IMR-90 (cell line): ENCODE results near the gene SAMD4B. TPM values are rescaled to one million over a fixed set of nuclear protein-coding genes. Genes with fewer than 3 reads are reported as not detected.

Experiments
- ATAC-seq: fragments of 200-7000 bp; cut with Tn5 transposase; 2 replicates; pipeline ENCODE4 v1.9.1; 2020; ENCODE audit warnings: low read depth, mild to moderate bottlenecking, moderate library complexity
- BruUV-seq: library from RNA; stranded (reverse); fragments of 400-500 nt; replicated peaks from 2 replicates; lab custom pipeline; 2021; lab: Mats Ljungman, UMichigan
- CTCF ChIA-PET: fragments of 300-600 bp; formaldehyde crosslinking; extraction: SDS; loops from one replicate; lab custom pipeline; 2021; ENCODE audit warnings: antibody characterized with exemption; lab: Yijun Ruan, JAX
- POLR2A ChIA-PET: fragments of 300-600 bp; sonication (Branson Sonifier 250); formaldehyde crosslinking; loops from one replicate; lab custom pipeline; 2022; ENCODE audit warnings: antibody characterized with exemption; ENCODE audit not compliant: unreplicated experiment; lab: Charles Lee
- DNase-seq: peaks from one replicate; pipeline ENCODE4 v3.0.0; 2013
- H2AFZ ChIP-seq: replicated peaks from 2 replicates; pipeline ENCODE3; 2013; ENCODE audit warnings: low read length, mild to moderate bottlenecking; ENCODE audit not compliant: poor library complexity
- H2AK5ac ChIP-seq: 2 replicates; pipeline ENCODE4 v1.6.1; 2013; ENCODE audit warnings: low read depth, low read length, inconsistent platforms
- H2AK9ac ChIP-seq: replicated peaks from 2 replicates; pipeline ENCODE3; 2013; ENCODE audit warnings: mild to moderate bottlenecking, low read depth, low read length, moderate library complexity; ENCODE audit not compliant: poor library complexity
- H2BK120ac ChIP-seq: 2 replicates; pipeline ENCODE4 v1.6.1; 2013; ENCODE audit warnings: low read depth, low read length, inconsistent platforms
- H2BK15ac ChIP-seq: 3 replicates; pipeline ENCODE4 v1.6.1; 2013; ENCODE audit warnings: low read depth, low read length, inconsistent platforms
- H2BK20ac ChIP-seq: 2 replicates; pipeline ENCODE4 v1.6.1; 2013; ENCODE audit warnings: low read depth, mild to moderate bottlenecking, inconsistent platforms, low read length, moderate library complexity
- H2BK5ac ChIP-seq: 2 replicates; pipeline ENCODE4 v1.6.1; 2013; ENCODE audit warnings: mild to moderate bottlenecking, low read depth, low read length, inconsistent platforms; ENCODE audit not compliant: poor library complexity, severe bottlenecking
- H3K14ac ChIP-seq: replicated peaks from 2 replicates; pipeline ENCODE4 v1.6.1; 2013; ENCODE audit warnings: low read depth, low read length, inconsistent platforms
- H3K18ac ChIP-seq: 2 replicates; pipeline ENCODE4 v1.6.1; 2013; ENCODE audit warnings: low read depth, low read length, control low read depth
- H3K23ac ChIP-seq: 2 replicates; pipeline ENCODE4 v1.6.1; 2013; ENCODE audit warnings: low read depth, low read length, inconsistent platforms
- H3K27ac ChIP-seq: 2 replicates; pipeline ENCODE4 v1.5.1; 2013; ENCODE audit warnings: mild to moderate bottlenecking, control low read depth, low read length; ENCODE audit not compliant: insufficient read depth
- H3K27me3 ChIP-seq: 2 replicates; pipeline ENCODE4 v1.6.1; 2013; ENCODE audit warnings: low read length; ENCODE audit not compliant: control insufficient read depth, insufficient read depth
- H3K36me3 ChIP-seq: 2 replicates; pipeline ENCODE4 v1.6.1; 2013; ENCODE audit warnings: low read length, mixed read lengths; ENCODE audit not compliant: control insufficient read depth, insufficient read depth
- H3K4ac ChIP-seq: 2 replicates; pipeline ENCODE4 v1.6.1; 2013; ENCODE audit warnings: low read depth, low read length, inconsistent platforms
- H3K4me1 ChIP-seq: 2 replicates; pipeline ENCODE4 v1.6.1; 2013; ENCODE audit warnings: low read length, mixed read lengths; ENCODE audit not compliant: control insufficient read depth, insufficient read depth
- H3K4me2 ChIP-seq: 2 replicates; pipeline ENCODE4 v1.6.1; 2013; ENCODE audit warnings: low read depth, mild to moderate bottlenecking, control low read depth, low read length, moderate library complexity
- H3K4me3 ChIP-seq: 2 replicates; pipeline ENCODE4 v1.5.1; 2013; ENCODE audit warnings: low read depth, mild to moderate bottlenecking, control low read depth, low read length, moderate library complexity; ENCODE audit not compliant: insufficient read depth
- H3K56ac ChIP-seq: 2 replicates; pipeline ENCODE4 v1.6.1; 2013; ENCODE audit warnings: low read length, inconsistent platforms; ENCODE audit not compliant: insufficient read depth; ENCODE audit errors: extremely low read depth
- H3K79me1 ChIP-seq, 2 experiments: 2 replicates each; pipeline ENCODE4 v1.6.1; 2013; ENCODE audit warnings: low read length in 2 of 2, inconsistent platforms in 1 of 2, low read depth in 1 of 2
- H3K9ac ChIP-seq: 2 replicates; pipeline ENCODE4 v1.6.1; 2013; ENCODE audit warnings: low read depth, low read length, control low read depth
- H3K9me1 ChIP-seq: 2 replicates; pipeline ENCODE4 v1.6.1; 2013; ENCODE audit warnings: low read length, inconsistent platforms; ENCODE audit not compliant: insufficient read depth
- H3K9me3 ChIP-seq: 2 replicates; pipeline ENCODE4 v1.6.1; 2013; ENCODE audit warnings: low read length; ENCODE audit not compliant: control insufficient read depth, insufficient read depth
- H4K20me1 ChIP-seq: 2 replicates; pipeline ENCODE4 v1.6.1; 2013; ENCODE audit warnings: low read length, inconsistent platforms; ENCODE audit not compliant: insufficient read depth
- H4K5ac ChIP-seq: 2 replicates; pipeline ENCODE4 v1.6.1; 2013; ENCODE audit warnings: mild to moderate bottlenecking, low read depth, low read length, control low read depth
- H4K8ac ChIP-seq, 2 experiments: 2 replicates each; pipeline ENCODE4 v1.6.1; 2013; ENCODE audit warnings: low read depth in 2 of 2, low read length in 2 of 2, control low read depth in 1 of 2, inconsistent platforms in 1 of 2
- H4K91ac ChIP-seq: 2 replicates; pipeline ENCODE4 v1.6.1; 2013; ENCODE audit warnings: low read depth, low read length, inconsistent platforms; ENCODE audit not compliant: insufficient read depth
- CTCF ChIP-seq: conservative IDR thresholded peaks from 2 replicates; pipeline ENCODE4 v1.5.1; 2012; ENCODE audit warnings: mild to moderate bottlenecking, low read depth, low read length, improper control_type of control experiment
- FOS ChIP-seq: fragments of 150-350 bp; IDR thresholded peaks from 2 replicates; pipeline ENCODE4 v1.6.1; 2016; ENCODE audit warnings: low read depth, low read length
- MAFK ChIP-seq: IDR thresholded peaks from 2 replicates; pipeline ENCODE4 v1.6.1; 2012; ENCODE audit warnings: low read depth, low read length, improper control_type of control experiment
- MAZ ChIP-seq: IDR thresholded peaks from 2 replicates; pipeline ENCODE4 v1.6.1; 2012; ENCODE audit warnings: low read depth, mild to moderate bottlenecking, low read length, improper control_type of control experiment, moderate library complexity, borderline replicate concordance
- NFE2L2 ChIP-seq: fragments of 150-350 bp; IDR thresholded peaks from 2 replicates; pipeline ENCODE4 v1.6.1; 2016; ENCODE audit warnings: low read depth, mild to moderate bottlenecking, low read length
- RAD21 ChIP-seq: IDR thresholded peaks from 2 replicates; pipeline ENCODE4 v1.6.1; 2012; ENCODE audit warnings: low read length, improper control_type of control experiment
- USF2 ChIP-seq: fragments of 150-350 bp; IDR thresholded peaks from 2 replicates; pipeline ENCODE4 v1.6.1; 2017; ENCODE audit warnings: mild to moderate bottlenecking, antibody characterized with exemption, low read length, low read depth
- WGBS, 2 experiments: methylation state at CpG; one replicate each; pipeline versions ENCODE4 v1.1.5 to v1.1.7; 2013; ENCODE audit warnings: missing lambda C conversion rate in 2 of 2; ENCODE audit not compliant: insufficient read length in 1 of 2; ENCODE audit errors: extremely low coverage in 2 of 2; 5-methylcytosine and 5-hydroxymethylcytosine counted together
- dilution Hi-C: fragments of 300-500 bp; cut with HindIII; formaldehyde crosslinking; loops from one replicate; pipeline ENCODE4 v1.14.3; 2018; ENCODE audit warnings: low sequenced_read_pairs; ENCODE audit not compliant: unreplicated experiment
- in situ Hi-C: fragments of 300-500 bp; cut with MboI; formaldehyde crosslinking; loops from 3 replicates; pipeline ENCODE4 v1.14.3; 2019; ENCODE audit warnings: low sequenced_read_pairs, inconsistent platforms, mixed read lengths
- intact Hi-C: fragments of 100-400 bp; cut with micrococcal nuclease; formaldehyde crosslinking; loops from 2 replicates; pipeline ENCODE4 v1.10.0; 2022
- polyA plus RNA-seq, 3 experiments: library from polyadenylated mRNA; depleted of rRNA; stranded (reverse); fragments of >200 nt; gene quantifications; 2 replicates each; pipeline ENCODE4 v1.2.3, GENCODE V29; 2012; ENCODE audit warnings: low replicate concordance in 1 of 3
- total RNA-seq: library from RNA; depleted of rRNA; stranded (reverse); fragments of >200 nt; gene quantifications from 2 replicates; pipeline ENCODE4 v1.2.3, GENCODE V29; 2012

The SAMD4B gene
- total and polyA plus RNA-seq, 2 of the 4 experiments (the other 2 are of a cell fraction): 18.3 to 97.2 TPM

GRCh38 chr19:39363901-39364457 is 21.8 kb downstream of the SAMD4B start (continued):
- TF ChIP-seq CTCF: no peak

DNA sequence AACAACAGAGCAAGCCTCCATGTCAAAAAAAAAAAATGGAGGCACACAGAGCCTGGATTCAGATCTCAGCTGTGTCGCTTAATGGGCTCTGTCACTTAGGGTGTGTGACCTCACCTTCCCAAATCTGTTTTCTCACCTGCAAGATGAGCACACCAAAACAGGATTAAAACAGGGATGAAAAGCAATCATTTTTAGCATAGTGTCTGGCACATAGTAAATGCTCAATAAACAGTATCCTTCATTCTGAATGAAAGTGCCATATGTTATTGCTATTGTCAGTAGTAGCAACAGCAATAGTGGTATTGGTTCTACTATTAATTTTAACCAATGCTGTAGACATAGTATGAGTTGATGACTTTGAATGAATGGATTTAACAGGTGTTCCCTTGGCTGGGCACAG is 23.3 kb downstream of the SAMD4B start:
- no CpG with 5 or more reads among the region's 1 CpG for WGBS, 2 experiments
- Histone ChIP-seq H4K8ac (no peak overlapping the region), H4K91ac (no peak overlapping the region), H2AK5ac (no peak overlapping the region), H3K4ac (no peak overlapping the region), H2BK120ac (no peak overlapping the region), H3K36me3 (peaks cover 28% of the 10 kb centered on the region), H3K27ac (no peak overlapping the region), H3K14ac (no peak overlapping the region), H2BK20ac (no peak overlapping the region), H2AFZ (no peak overlapping the region), H2AK9ac (no peak overlapping the region), H4K20me1 (peaks cover 15% of the 10 kb centered on the region; the same call in 1 of the 2 replicates), H3K27me3 (no peaks in the 10 kb centered on the region), H3K4me2 (no peak overlapping the region), H4K5ac (no peak overlapping the region), H3K9ac (no peak overlapping the region), H3K79me1 (peaks cover 21 to 66% of the 10 kb centered on the region in 2 experiments), H3K4me1 (peaks cover 25% of the 10 kb centered on the region), H2BK5ac (no peak overlapping the region), H3K18ac (no peak overlapping the region), H2BK15ac (no peak overlapping the region), H3K9me3 (no peaks in the 10 kb centered on the region), H3K9me1 (peaks cover 22% of the 10 kb centered on the region), H3K23ac (no peak overlapping the region), H3K56ac (no peak overlapping the region), H3K4me3 (no peak overlapping the region)
- no peak for TF ChIP-seq MAZ
- no peak for TF ChIP-seq USF2
- no peak for TF ChIP-seq RAD21
- TF ChIP-seq FOS: no peak
- no peak for TF ChIP-seq MAFK
- no peak for TF ChIP-seq NFE2L2
- intact Hi-C loops: no loop called here
- DNase-seq (no peak), ATAC-seq (no peak)
- dilution Hi-C loops: no loop called here
- ChIA-PET CTCF (no interaction called here), POLR2A (no interaction called here)
- in situ Hi-C loops: no loop called here
- no TSS peak for BruUV-seq
